HG03558 (cell line): ENCODE measurements around the gene AIFM3.

Source experiments
- ATAC-seq: cut with Tn5 transposase; IDR thresholded peaks from one replicate; pipeline ENCODE4 v1.9.1; 2021; ENCODE audit warnings: moderate number of reproducible peaks; ENCODE audit not compliant: unreplicated experiment; ENCODE audit errors: extremely low read depth

AIFM3 gene

DNA sequence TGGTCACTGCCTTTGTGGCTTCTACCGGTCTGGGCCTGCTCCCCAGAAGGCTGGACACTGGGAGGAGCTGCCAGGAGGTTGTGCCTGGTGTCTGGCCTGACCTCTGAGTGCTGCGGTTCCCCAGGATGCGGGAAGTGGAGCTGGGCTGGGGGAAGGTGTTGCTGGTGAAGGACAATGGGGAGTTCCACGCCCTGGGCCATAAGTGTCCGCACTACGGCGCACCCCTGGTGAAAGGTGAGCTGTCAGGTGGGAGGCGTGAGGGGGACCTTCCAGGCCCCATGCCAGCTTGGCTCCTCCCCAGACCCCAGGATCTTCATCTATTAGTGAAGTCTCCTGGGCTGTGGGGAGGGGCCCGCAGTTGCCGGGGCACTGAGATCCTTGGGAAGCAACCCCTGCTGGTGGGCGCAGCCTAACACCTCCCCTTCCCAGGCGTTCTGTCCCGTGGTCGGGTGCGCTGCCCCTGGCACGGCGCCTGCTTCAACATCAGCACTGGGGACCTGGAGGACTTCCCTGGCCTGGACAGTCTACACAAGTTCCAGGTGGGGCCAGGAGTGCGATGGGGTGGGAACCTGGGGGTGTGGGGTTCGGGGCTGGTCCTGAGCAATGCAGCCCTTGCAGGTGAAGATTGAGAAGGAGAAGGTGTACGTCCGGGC lies 6.7 kb downstream of the AIFM3 start:
- ATAC-seq, result no peak

DNA sequence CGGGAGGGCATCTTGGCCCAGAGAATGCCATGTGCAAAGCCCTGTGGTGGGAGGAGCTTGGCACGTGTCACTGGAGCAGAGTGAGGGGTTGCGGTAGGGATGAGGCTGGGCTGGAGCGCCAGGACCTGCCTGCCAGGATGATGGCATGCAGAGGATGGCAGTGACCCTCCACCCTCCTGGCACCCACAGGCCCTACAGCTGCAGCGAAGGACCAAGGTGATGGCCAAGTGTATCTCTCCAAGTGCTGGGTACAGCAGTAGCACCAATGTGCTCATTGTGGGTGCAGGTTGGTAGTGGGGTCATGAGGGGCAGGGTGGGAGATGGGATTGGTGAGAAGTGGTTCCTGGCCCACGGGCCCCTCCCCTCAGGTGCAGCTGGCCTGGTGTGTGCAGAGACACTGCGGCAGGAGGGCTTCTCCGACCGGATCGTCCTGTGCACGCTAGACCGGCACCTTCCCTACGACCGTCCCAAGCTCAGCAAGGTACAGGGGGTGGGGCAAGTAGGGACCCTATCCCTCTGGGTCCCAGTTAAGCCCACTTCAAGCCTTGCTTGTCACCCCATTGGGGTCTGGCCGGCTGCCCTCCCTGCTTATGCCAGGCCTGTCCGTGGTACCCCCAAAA lies 7.4 kb downstream of the AIFM3 start:
- ATAC-seq, result no peak

DNA sequence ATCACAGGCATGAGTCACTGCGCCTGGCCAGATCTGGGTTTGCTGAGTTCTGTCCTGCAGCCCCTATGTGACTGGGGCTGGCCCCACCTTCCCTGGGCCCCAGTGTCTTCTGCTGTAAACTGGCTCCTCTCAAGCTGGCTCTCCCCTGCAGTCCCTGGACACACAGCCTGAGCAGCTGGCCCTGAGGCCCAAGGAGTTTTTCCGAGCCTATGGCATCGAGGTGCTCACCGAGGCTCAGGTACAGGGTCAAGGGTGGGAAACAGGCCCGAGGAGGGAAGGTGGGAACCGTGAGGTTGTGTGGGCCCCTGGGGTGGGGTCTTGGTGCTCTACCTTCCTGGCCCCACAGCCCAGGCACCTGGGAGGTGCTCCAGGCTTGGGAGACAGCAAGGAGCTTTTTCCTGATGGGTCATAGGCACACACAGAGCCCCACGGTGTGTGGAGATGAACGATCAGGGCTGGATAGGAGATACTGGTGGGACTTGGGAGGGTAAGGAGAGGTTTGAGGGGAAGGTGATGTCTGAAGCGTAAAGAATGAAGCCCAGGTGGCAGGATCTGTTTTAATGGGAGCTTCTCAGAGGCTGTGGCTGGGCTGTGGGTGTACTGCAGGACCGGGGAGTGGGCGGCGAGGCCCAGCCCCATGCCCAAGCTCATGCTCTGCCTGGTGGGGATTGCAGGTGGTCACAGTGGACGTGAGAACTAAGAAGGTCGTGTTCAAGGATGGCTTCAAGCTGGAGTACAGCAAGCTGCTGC lies 8.7 kb downstream of the AIFM3 start:
- no peak for ATAC-seq

DNA sequence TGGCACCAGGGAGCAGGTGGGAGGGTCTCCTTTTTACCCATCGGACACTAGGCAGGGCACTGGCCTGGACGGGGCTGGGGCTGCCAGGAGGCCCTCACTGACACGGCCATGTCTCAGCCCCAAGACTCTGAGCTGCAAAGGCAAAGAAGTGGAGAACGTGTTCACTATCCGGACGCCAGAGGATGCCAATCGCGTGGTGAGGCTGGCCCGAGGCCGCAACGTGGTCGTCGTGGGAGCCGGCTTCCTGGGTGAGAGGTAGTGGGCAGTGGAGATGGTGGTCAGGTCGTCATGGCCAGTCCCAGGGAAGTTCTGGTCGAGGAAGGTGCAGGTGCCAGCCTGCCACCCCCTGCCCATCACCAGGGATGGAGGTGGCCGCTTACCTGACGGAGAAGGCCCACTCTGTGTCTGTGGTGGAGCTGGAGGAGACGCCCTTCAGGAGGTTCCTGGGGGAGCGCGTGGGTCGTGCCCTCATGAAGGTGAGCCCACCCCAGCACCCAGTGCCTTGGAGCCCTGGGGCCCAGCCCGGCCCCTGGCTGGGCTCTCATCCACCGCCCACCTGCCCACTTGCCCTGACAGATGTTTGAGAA lies 9.3 kb downstream of the AIFM3 start:
- no peak for ATAC-seq

DNA sequence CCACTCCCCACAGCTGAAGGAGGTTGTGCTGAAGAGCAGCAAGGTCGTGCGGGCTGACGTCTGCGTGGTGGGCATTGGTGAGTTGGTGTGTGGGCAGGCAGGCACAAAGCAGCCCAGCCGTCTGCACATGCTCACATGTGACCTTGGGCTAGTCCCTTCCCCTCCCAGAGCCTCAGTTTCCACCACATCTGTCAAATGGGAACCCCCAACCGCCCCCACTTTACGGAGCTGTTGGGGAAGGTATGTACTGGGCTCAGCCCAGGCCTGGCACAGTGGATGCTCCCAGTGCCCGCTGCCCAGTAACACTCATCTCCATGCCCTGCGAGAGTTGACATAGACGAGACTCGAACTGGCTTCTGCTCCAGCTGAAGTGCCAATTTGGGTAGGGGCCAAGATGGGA lies 10.0 kb downstream of the AIFM3 start:
- ATAC-seq, result no peak

DNA sequence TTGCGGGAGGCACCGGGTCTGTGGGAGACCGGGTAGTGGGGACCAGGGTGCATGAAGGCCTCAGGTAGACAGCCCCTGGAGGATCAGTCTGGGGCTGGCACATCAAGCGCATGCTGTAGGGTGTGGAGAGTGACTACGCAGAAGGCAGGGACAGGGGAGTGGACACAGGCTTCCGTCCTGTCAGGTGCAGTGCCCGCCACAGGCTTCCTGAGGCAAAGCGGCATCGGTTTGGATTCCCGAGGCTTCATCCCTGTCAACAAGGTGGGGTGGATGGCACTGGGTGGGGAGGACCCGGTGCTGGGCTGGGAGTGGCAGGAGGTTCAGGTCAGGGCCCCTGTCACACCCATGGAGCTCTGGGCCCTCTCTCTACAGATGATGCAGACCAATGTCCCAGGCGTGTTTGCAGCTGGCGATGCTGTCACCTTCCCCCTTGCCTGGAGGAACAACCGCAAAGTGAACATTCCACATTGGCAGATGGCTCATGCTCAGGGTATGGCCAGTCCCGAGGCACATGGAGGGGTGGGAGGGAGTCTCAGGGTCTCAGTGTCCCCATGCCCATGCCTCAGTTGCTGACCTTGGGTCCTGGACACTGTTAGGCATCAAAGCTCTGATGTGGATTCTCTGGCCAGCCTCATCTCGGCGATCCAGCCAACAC lies 10.6 kb downstream of the AIFM3 start:
- no peak for ATAC-seq

DNA sequence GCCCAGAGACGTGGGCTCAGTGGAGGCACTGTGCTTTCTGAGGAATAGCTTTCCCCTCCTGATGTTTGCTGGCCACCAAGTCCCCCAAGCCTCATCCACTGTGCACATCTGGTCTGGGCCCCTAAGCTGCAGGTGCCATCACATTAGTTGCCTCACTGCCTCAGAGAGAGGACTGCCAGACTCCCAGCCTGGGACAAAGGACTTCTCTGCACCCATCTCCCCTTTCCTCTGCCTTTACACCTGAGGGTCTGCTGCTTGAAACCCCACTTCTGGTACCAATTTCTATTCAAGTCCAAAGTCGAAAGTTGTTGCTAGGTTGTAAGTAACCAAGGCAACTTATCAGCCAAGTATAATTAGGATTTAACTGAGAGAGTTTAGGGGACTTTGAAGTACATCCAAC lies 11.4 kb downstream of the AIFM3 start:
- no peak for ATAC-seq

DNA sequence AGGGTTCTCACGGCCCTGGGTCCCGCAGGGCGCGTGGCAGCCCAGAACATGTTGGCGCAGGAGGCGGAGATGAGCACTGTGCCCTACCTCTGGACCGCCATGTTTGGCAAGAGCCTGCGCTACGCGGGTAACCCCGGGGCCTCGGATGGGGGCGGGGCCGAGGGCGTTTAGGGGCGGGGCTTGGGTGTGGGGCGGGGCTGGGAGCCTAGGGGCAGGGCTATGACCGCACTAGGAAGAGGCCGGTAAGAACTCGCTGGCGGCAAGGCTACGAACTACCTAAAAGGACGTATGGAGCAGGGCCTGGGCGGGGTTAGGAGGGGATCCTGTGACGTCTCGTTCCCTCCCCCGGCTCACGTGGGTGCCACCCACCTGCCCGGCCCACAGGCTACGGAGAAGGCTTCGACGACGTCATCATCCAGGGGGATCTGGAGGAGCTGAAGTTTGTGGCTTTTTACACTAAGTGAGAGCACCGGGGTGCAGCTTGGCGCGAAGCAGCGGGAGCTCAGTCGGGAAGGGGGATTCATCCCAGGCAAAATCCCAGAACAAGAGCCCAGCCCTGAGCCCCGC lies 12.3 kb downstream of the AIFM3 start:
- ATAC-seq, result no peak

DNA sequence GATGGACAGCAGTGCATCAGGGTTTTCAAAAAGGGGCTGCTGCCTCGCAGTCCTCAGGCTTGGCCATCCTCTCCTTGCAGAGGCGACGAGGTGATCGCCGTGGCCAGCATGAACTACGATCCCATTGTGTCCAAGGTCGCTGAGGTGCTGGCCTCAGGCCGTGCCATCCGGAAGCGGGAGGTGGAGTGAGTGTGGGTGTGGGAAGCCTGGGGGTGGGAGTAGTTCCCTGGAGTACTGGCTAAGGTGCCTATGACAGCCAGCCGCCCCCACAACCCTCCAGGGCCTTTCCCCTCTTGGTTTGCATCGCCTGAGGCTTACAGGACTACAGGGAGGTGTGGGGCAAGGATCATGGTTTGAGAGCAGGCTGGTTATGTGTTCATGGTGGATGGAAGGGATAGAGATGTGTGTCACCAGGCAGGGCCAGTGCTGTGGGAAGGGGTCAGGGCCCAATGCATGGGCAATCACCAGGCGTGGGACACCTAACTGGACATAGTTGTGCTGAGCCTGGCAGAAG lies 12.9 kb downstream of the AIFM3 start:
- no peak for ATAC-seq

DNA sequence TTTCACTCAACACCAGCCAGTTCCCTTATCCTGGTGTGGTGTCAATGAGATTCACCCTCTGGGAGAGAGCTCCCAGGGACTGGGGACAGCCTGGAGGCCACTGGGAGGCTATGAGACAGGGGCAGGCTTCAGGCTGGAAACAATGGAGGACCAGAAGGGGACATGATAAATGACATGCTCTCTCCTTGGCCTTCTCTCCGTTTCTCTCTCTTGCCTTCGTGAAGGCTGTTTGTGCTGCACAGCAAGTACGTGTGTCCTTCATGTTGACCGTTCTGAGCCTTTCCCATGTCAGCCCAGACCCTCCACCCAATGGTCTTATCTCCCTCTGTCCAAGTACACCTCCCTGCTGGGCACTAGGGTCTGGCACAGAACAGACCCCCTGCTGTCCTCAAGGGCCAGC lies 13.5 kb downstream of the AIFM3 start:
- no peak for ATAC-seq

DNA sequence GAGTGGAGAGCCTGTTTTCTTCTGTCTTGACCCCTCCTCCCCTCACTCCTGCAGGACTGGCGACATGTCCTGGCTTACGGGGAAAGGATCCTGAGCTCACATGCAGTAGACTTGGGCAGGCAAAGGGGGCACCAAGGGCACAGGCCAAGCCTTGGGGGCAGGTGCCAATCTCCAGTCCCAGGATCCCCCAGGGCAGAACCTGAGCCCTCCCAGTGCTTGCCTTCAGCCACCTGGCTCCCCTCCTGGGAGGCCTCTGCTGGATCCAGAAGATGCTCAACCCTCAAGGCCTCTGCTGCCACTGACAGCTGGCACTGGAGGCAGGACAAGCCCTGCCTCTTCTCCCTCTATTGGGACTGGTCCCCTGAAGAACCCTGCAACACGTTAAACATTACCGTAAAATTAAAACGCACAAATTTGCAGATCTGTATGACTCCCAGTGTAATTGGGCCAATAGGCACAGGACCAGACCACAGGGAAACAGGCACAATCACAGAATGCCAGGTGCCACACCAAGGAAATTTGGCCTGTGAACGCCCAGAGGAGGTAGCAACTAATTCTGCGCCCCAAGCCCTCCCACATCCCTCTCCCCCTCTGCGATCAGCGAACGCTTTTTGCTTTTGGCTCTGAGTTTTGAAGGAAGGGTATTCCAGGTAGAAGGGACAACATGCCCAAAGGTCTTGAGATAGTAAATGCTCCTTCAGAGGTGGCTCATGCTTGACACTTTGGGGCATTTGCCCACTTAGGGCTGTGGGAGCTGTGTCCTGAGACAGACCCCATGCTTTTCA lies 14.1 kb downstream of the AIFM3 start:
- no peak for ATAC-seq

DNA sequence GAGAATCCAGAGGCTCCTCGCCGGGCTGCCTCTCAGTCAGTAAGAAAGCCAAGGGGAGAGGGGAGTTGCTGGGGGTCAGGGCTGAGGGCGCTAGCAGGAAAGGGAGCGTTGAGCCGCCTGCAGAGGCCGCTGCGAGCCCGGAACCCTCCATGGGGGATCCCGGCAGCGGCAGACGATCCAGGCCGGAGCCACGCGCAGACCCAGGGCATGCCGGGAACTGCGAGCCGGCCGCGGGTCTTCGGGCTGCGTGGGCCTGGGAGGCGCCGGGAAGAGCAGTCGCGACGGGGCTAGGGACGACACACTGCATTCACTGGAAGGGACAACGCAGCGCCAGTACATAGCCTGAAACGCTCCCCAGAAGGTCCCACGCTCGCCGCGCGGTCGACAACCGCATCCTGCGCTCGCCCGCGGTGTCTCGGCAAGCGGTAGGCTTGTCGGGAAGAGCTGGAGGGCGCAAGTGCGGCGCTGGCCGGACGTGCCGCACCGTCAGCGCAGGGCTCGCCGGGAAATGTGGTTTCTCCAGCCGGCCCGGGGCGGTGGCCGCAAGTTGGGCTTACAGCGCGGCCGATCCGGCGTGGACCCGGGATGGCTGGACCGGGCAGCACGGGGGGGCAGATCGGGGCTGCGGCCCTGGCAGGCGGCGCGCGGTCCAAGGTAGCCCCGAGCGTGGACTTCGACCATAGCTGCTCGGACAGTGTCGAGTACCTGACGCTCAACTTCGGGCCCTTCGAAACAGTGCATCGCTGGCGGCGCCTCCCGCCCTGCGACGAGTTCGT lies 14.9 kb downstream of the AIFM3 start, which contains the start of gene LZTR1:
LZTR1 (plus strand) TSS at position 511 of the 776 bp plus-strand sequence; CDS start at position 586, 75 bp downstream.
- ATAC-seq, result no peak

DNA sequence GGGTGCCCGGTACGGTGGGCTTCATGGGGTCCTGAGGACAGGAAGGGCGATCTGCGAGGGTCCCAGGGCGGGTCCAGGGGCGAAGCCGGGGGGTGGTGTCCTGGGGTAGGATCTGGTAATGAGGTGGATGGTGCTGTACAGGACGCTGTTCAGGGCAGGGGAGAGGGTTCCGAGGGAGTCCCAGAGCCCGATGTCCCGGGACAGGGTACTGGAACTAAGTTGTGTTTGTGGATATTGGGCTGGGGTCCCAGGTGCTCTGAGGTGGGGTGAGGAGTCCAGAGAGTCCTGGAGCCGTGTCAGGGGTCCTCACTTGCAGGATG lies 15.5 kb downstream of the AIFM3 start:
- no peak for ATAC-seq

DNA sequence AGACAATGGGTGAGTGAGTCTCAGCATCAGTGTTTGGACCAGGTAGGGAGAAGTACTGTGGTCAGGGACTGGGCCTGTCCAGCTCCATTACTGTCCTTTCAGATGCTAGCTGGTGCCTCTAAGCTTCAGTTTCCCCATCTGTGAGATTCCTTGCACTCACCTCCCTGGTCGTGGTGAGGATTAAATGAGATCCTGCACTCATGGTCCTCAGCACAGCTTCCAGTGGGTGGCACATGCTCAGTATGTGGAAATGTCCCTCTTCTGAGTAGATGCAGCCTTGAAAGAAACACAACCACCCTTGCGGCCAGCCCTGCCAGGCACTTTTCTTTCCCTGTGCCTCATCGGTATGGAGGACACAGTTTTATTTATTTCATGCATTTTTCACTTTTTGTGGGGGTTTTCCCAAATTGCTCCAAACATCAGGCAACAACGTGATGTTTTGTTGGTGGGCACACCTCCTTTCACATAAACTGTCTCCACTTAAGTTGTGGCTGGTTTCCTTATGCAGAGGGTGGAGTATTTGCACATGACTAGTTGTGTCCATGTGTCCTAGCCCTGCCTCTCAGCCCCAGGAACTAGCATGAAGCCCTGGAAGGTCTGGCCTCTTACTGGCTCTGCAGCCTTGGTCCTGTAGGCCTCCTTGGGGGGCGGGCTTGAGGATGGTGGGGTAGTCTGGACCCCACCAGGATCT lies 16.2 kb downstream of the AIFM3 start:
- ATAC-seq, result no peak

DNA sequence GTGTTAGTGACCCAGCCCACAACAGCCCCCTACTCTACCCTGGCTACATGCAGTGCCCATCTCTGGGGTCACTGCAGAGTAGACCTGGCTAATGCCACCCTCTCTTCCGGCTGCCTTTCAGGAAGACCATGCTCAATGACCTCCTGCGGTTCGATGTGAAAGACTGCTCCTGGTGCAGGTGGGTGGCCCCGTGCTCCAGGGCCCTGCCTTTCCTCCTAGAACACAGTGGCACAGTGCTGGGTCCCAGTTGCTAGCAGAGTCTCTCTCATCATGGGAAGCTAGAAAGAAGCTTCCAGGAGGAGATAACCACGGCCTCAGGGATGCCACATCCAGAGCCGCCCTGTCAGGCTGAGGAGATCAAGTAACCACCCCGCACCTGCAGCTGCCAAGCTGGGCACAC lies 18.7 kb downstream of the AIFM3 start:
- no peak for ATAC-seq

DNA sequence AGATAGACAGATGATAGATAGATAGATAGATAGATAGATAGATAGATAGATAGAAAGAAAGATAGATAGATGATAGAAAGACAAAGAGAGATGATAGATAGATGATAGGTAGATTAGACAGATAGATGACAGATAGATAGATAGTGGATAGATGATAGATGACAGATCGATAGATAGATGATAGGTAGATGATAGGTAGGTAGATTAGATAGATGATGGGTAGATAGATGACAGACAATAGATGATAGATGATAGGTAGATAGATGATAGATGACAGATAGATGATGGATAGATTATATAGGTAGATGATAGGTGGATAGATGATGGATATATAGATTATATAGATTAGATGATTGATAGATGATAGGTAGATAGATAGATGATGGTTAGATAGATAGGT lies 19.3 kb downstream of the AIFM3 start:
- no peak for ATAC-seq

DNA sequence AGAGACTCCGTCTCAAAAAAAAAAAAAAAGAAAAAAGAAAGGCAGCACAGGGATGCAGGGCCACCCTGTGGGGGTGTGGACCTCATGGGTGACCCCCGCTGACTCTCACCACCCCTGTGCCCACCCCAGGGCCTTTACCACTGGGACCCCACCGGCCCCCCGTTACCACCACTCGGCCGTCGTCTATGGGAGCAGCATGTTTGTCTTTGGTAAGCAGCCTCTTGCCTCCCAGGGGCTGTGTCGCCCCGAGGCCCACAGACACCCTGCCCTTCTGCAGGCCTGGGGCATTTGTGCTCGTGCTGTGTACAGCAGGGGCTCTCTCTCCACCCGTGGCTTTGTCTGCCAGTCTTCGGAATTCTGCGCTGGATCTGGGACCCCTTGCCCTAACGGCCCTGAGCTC lies 20.3 kb downstream of the AIFM3 start:
- no peak for ATAC-seq
